ENCODE results near the gene OR2C1.

Gene OR2C1

DNA sequence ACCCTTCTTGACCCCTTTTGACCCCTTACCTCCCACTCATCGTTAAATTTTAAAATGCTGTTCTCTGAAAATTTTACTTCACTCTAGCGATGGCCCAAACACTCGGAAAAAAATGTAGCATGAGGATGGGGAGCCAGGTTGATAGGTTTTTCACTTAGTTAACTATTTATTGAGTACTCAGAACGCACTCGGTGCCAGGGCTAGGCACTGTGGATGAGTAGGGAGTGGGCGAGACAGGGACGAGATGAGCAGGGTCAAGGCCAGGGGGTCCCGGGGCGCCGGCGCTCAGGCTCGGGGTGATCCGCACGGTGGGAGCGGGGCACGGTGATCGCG lies 44.7 kb downstream of the OR2C1 start:
- no peak for DNase-seq (ENCODE audit: low read depth)

DNA sequence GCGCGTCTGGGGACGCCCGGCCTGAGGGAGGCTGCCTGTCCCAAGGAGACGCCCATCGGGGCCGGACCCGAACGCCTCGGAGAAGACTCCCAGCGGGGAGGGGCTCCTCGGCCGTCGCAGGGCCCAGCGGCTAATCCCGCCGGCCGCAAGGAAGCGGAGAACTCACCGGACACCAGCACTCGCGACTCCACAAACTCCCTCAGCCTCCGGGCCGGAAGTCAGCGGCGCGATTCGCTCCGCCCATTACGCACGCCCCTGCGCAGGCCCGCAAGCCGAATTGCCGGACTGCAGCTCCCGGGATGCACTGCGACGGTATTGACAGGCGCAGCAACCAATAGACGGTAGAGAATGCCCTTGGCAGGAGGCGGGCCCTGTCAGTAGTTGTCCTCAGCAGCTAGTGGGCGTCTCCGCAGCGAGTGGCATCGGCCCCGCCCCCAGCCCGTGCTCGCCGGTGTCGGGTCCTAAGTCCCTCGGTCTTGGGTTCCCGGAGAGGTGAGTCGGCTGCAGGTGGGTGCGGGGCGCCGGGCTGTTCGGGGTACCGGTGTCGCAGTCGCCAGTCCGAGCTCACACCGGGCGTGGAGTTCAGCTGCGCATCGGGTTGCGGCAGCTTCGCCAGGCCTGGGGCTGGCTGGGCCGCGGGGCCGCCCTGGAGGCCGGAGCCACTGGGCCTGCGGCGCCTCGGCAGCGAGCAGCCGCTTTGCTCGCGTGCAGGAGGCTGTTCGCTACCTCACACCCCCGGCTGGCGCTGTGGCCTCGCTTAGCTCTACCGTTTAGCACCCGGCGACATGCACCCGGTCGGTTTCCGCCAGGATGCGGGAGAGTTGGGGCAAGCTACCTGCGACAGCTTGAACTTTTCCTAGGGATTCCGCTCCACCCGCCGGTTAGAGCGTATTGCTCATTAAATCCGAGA lies 45.3 kb downstream of the OR2C1 start, which contains the start of the genes ZNF174 and ZSCAN32:
Gene ZNF174 (plus strand): TSS at position 437 of the 910 bp plus-strand sequence. CDS start 790 bp downstream, outside the sequence.
Gene ZSCAN32 (minus strand): TSS at position 226 of the 910 bp plus-strand sequence. CDS start 3,447 bp downstream, outside the sequence.
- peak; percentile 99 for DNase-seq (ENCODE audit: low read depth)

DNA sequence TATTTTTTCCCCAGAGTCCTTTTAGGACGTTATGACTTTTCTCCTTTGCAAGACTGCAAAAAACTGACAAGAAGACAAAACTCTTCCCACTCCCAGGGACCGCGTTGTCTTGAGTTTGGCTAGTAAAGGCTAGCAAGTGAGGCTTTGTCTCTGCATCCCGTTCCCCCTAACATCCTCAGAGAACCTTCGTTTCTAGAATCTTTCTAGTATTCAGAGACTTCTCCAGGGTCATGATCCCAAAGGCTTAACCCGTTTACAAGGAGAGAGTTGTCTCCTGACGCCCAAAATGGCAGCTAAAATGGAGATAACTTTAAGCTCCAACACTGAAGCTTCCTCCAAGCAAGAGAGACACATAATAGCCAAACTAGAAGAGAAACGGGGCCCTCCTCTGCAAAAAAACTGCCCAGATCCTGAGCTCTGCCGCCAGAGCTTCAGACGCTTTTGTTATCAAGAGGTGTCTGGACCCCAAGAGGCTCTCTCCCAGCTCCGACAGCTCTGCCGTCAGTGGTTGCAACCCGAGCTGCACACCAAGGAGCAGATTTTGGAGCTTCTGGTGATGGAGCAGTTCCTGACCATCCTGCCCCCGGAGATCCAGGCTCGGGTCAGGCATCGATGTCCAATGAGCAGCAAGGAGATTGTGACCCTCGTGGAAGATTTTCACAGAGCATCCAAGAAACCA lies 46.2 kb downstream of the OR2C1 start:
- no peak for DNase-seq (ENCODE audit: low read depth)
